A673 (cell line): ENCODE measurements around the gene HOXB8. TPM values are rescaled to one million over a fixed set of nuclear protein-coding genes. Genes with fewer than 3 reads are reported as not detected.
A peak's percentile ranks its signal among the peaks of the same experiment; 100 is the strongest.

Source experiments
- BruUV-seq: library from RNA; stranded (reverse); fragments of 400-500 nt; replicated peaks from 2 replicates; lab custom pipeline; 2021; lab: Mats Ljungman, UMichigan
- CTCF ChIA-PET: fragments of 300-600 bp; sonication (Branson Sonifier 250); formaldehyde crosslinking; loops from one replicate; lab custom pipeline; 2022; ENCODE audit warnings: antibody characterized with exemption; lab: Charles Lee
- POLR2A ChIA-PET: fragments of 300-600 bp; sonication (Branson Sonifier 250); formaldehyde crosslinking; loops from one replicate; lab custom pipeline; 2022; ENCODE audit warnings: antibody characterized with exemption; ENCODE audit not compliant: low non-redundant PET; lab: Charles Lee
- DNase-seq: peaks from one replicate; pipeline ENCODE4 v3.0.0-alpha.2; 2015; ENCODE audit warnings: low spot score
- H3K27ac ChIP-seq: fragments of 200-600 bp; sonication (generic); 2 replicates; pipeline ENCODE4 v1.5.1; 2016; ENCODE audit warnings: mixed run types, low read depth, mild to moderate bottlenecking, mixed read lengths, antibody characterized with exemption, low read length; ENCODE audit not compliant: poor library complexity, severe bottlenecking
- H3K27me3 ChIP-seq: fragments of 200-600 bp; sonication (generic); replicated peaks from 2 replicates; pipeline ENCODE4 v1.6.1; 2017; ENCODE audit warnings: mixed run types, low read depth, mild to moderate bottlenecking, mixed read lengths, antibody characterized with exemption, low read length; ENCODE audit not compliant: insufficient read depth, poor library complexity
- H3K36me3 ChIP-seq: fragments of 200-600 bp; sonication (generic); 2 replicates; pipeline ENCODE4 v1.6.1; 2016; ENCODE audit warnings: mixed run types, mild to moderate bottlenecking, mixed read lengths, antibody characterized with exemption, low read length; ENCODE audit not compliant: insufficient read depth, poor library complexity, severe bottlenecking
- H3K4me1 ChIP-seq: fragments of 200-600 bp; sonication (generic); 2 replicates; pipeline ENCODE4 v1.6.1; 2017; ENCODE audit warnings: mixed run types, mild to moderate bottlenecking, mixed read lengths, antibody characterized with exemption, low read length; ENCODE audit not compliant: insufficient read depth, poor library complexity, severe bottlenecking
- H3K4me3 ChIP-seq: fragments of 200-600 bp; sonication (generic); 2 replicates; pipeline ENCODE4 v1.5.1; 2016; ENCODE audit warnings: low read depth, mixed run types, mild to moderate bottlenecking, mixed read lengths, low read length; ENCODE audit not compliant: poor library complexity, severe bottlenecking
- H3K9me3 ChIP-seq: fragments of 200-600 bp; sonication (generic); 2 replicates; pipeline ENCODE4 v1.6.1; 2016; ENCODE audit warnings: mixed run types, low read depth, mild to moderate bottlenecking, mixed read lengths, antibody characterized with exemption, low read length; ENCODE audit not compliant: poor library complexity, severe bottlenecking
- CTCF ChIP-seq: fragments of 300-800, 200-600 bp; sonication (generic); conservative IDR thresholded peaks from 2 replicates; pipeline ENCODE4 v1.5.1; 2017; ENCODE audit warnings: low read depth, mild to moderate bottlenecking, antibody characterized with exemption, low read length, moderate library complexity, mixed read lengths
- EZH2 ChIP-seq: fragments of 200-600 bp; sonication (generic); IDR thresholded peaks from 2 replicates; pipeline ENCODE4 v1.6.1; 2017; ENCODE audit warnings: borderline replicate concordance, low read depth, mild to moderate bottlenecking, mixed read lengths, antibody characterized with exemption, low read length; ENCODE audit not compliant: poor library complexity, severe bottlenecking
- intact Hi-C: fragments of 100-400 bp; cut with micrococcal nuclease; formaldehyde crosslinking; loops from one replicate; pipeline ENCODE4 v1.10.0; 2022; ENCODE audit not compliant: unreplicated experiment
- total RNA-seq: library from RNA; stranded (reverse); gene quantifications from 2 replicates; pipeline ENCODE4 v1.2.3, GENCODE V29; 2021

Gene HOXB8
- total RNA-seq, 1 experiment from 2014 or later, result 13.1 TPM

GRCh38 chr17:48566717-48567116 is 48.4 kb downstream of the HOXB8 start:
- Histone ChIP-seq H3K9me3 (no peaks in the 10 kb centered on the region), H3K27me3 (no peaks in the 10 kb centered on the region), H3K27ac (no peak overlapping the region), H3K4me1 (peaks cover 78% of the 10 kb centered on the region), H3K36me3 (no peaks in the 10 kb centered on the region), H3K4me3 (no peak overlapping the region)
- BruUV-seq, result no TSS peak
- DNase-seq, result no peak
- ChIA-PET POLR2A (no interaction called here), CTCF (no interaction called here)
- TF ChIP-seq CTCF (no peak), EZH2 (no peak)
- intact Hi-C loops, result no loop called here

- Histone ChIP-seq H3K27me3 (no peaks in the 10 kb centered on the region), H3K4me3 (no peak overlapping the region), H3K36me3 (no peaks in the 10 kb centered on the region), H3K4me1 (peaks cover 83% of the 10 kb centered on the region), H3K27ac (peak overlapping the region; percentile 87), H3K9me3 (no peaks in the 10 kb centered on the region)
- TF ChIP-seq CTCF (no peak), EZH2 (no peak)
- BruUV-seq, result no TSS peak
- ChIA-PET CTCF (no interaction called here), POLR2A (no interaction called here)
- no peak for DNase-seq
- intact Hi-C loops, result no loop called here
Measured at GRCh38 chr17:48565925-48566710, 49.0 kb downstream of the HOXB8 start.

- Histone ChIP-seq H3K4me3 (peak overlapping the region; percentile 54), H3K9me3 (no peaks in the 10 kb centered on the region), H3K27me3 (no peaks in the 10 kb centered on the region), H3K36me3 (no peaks in the 10 kb centered on the region), H3K4me1 (peaks cover 85% of the 10 kb centered on the region), H3K27ac (peak overlapping the region; percentile 87)
- POLR2A ChIA-PET, result interaction anchor here (0.6 kb wide), 2 partner anchors 163 to 798 kb away, joined by 3 to 8 read pairs; no protein-coding TSS in a partner anchor
- no peak for TF ChIP-seq CTCF
- no peak for TF ChIP-seq EZH2
- intact Hi-C loops, result no loop called here
- BruUV-seq, result TSS peak; percentile 86
- CTCF ChIA-PET, result interaction anchor here (0.6 to 1.5 kb wide), 2 partner anchors 73 to 232 kb away, joined by 4 to 5 read pairs; no protein-coding TSS in a partner anchor
- no peak for DNase-seq
Measured at GRCh38 chr17:48565022-48565554, 50.0 kb downstream of the HOXB8 start.
